Spleen (tissue), 7 donors: ENCODE measurements around the gene MOSPD3.

Source experiments
- POLR2A ChIP-seq, 3 donors: fragments of 450-650 bp; IDR thresholded peaks; one replicate each; pipeline ENCODE4 v1.5.1; 2017; ENCODE audit warnings: antibody characterized with exemption in 3 of 3, mild to moderate bottlenecking in 1 of 3
- POLR2AphosphoS5 ChIP-seq, 3 donors: sonication (generic); formaldehyde crosslinking; IDR thresholded peaks; one replicate each; pipeline ENCODE4 v1.5.1; 2017; ENCODE audit warnings: antibody characterized with exemption in 3 of 3
- TF ChIP-seq, protein P1 (sequence below), 11 experiments: fragments of 200-600 bp in 7 of 11; fragments of 450-650 bp in 4 of 11; sonication (generic) in 4 of 11; IDR thresholded peaks in 8 of 11; conservative IDR thresholded peaks in 3 of 11; 1 replicate in 7 of 11; 2 replicates in 4 of 11; pipeline versions ENCODE4 v1.4.0 to v1.8.0; 2016 to 2021; ENCODE audit warnings: antibody characterized with exemption in 11 of 11, inconsistent platforms in 4 of 11, mild to moderate bottlenecking in 1 of 11
- donor health status: DM: no; HTN: no; CAD: no; lungs with moderate emphysema.
- donor health status: DM: no; HTN: no; CAD: no.
- donor health status: DM: no; HTN: no; CAD: no.

DNA sequence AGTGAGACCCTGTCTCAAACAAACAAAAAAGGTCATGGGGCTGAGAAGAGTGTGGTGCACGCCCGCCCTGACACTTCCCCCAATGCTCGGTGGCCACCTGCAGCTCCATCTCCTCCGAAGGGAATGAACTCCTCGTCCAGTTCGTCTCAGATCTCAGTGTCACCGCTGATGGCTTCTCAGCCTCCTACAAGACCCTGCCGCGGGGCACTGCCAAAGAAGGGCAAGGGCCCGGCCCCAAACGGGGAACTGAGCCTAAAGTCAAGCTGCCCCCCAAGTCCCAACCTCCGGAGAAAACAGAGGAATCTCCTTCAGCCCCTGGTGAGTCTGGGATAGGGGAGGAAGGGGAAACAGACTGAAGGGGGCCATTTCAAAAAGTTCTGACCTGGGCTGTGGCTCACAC is 6.0 kb upstream of the MOSPD3 start:
- TF ChIP-seq, protein P1, sequence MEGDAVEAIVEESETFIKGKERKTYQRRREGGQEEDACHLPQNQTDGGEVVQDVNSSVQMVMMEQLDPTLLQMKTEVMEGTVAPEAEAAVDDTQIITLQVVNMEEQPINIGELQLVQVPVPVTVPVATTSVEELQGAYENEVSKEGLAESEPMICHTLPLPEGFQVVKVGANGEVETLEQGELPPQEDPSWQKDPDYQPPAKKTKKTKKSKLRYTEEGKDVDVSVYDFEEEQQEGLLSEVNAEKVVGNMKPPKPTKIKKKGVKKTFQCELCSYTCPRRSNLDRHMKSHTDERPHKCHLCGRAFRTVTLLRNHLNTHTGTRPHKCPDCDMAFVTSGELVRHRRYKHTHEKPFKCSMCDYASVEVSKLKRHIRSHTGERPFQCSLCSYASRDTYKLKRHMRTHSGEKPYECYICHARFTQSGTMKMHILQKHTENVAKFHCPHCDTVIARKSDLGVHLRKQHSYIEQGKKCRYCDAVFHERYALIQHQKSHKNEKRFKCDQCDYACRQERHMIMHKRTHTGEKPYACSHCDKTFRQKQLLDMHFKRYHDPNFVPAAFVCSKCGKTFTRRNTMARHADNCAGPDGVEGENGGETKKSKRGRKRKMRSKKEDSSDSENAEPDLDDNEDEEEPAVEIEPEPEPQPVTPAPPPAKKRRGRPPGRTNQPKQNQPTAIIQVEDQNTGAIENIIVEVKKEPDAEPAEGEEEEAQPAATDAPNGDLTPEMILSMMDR (IDR thresholded peaks at IDR 0.05 in 8 of 11, conservative IDR thresholded peaks at IDR 0.05 in 3 of 11), result no peak
- TF ChIP-seq POLR2A (IDR thresholded peaks at IDR 0.05), result no peak
- no peak for TF ChIP-seq POLR2AphosphoS5 (IDR thresholded peaks at IDR 0.05)
